ENCODE results near the gene SFSWAP. TPM values are rescaled to one million over a fixed set of nuclear protein-coding genes. Genes with fewer than 3 reads are reported as not detected.
A peak's percentile ranks its signal among the peaks of the same experiment; 100 is the strongest.

SFSWAP gene
- polyA plus RNA-seq, 2 of the 4 experiments (the other 2 are of a cell fraction), result 21.8 to 23.5 TPM

DNA sequence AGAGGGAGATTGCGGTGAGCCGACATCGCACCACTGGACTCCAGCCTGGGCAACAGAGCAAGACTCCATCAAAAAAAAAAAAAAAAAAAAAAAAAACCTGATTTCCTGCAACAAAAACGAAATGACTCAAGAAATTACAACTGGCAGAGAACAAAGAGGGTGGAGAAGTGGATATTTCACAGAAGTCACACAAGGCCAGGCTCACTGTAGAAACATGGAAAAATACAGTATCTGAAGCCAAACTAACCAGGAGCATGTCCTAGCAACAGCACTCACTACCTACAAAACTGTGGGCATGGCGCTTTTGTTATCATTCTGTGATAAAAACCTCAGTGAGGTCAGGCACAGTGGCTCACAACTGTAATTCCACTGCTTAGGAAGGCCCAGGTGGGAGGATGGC lies 105.6 kb downstream of the SFSWAP start (continued):
- TF ChIP-seq TP53 (CRISPR knock-in tag; IDR thresholded peaks at IDR 0.05), result no peak

DNA sequence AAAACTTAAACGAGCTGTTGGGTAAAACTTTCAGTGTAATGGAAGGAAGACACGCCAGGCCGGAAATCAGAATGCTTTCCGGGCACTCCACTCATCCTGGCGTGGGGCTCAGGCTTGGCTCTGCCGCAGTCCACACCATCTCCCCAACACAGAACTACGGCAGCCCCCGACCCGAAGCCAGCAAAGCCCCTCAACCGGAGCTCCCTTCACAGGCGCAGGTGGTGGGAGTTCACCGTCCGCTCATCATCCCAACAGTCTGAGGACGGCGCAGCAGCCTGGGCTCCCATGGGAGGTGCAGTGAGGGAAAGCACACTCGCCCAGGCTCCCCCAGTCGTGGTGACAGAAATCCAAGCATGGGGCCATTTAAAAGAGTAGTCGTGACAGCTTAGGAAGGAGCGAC lies 106.4 kb downstream of the SFSWAP start:
- no peak for ATAC-seq
- 79% methylated on average over 18 of the region's 19 CpGs for WGBS (ENCODE audit: missing lambda C conversion rate)
- POLR2A ChIA-PET, result no interaction called here
- Histone ChIP-seq H3K9me3 (no peaks in the 10 kb centered on the region), H3K4me2 (no peak overlapping the region), H3K4me1 (no peaks in the 10 kb centered on the region), H3K4me3 (no peak overlapping the region), H3K27ac (no peak overlapping the region)
- TF ChIP-seq RNF2 (IDR thresholded peaks at IDR 0.05; ENCODE audit: borderline replicate concordance, low read depth) (no peak), NFE2L2 (conservative IDR thresholded peaks at IDR 0.05; ENCODE audit: low read length) (no peak), MAFK (IDR thresholded peaks at IDR 0.05; ENCODE audit: partially characterized antibody) (no peak), ZSCAN20 (CRISPR knock-in tag; IDR thresholded peaks at IDR 0.05) (no peak), KDM1A (IDR thresholded peaks at IDR 0.05; ENCODE audit: low read depth) (no peak), JUNB (IDR thresholded peaks at IDR 0.05) (no peak), JUN (IDR thresholded peaks at IDR 0.05) (no peak), BHLHE40 (IDR thresholded peaks at IDR 0.05; ENCODE audit: low read depth, low read length) (no peak)
- no peak for DNase-seq (ENCODE audit: low read depth in 1 of 2, low spot score in 1 of 2)
- CTCF ChIA-PET, result interaction anchor here (0.8 to 1.1 kb wide), 2 partner anchors 11 to 13 kb away, joined by 3 to 8 read pairs; no protein-coding TSS in a partner anchor
- no peak for FAIRE-seq

DNA sequence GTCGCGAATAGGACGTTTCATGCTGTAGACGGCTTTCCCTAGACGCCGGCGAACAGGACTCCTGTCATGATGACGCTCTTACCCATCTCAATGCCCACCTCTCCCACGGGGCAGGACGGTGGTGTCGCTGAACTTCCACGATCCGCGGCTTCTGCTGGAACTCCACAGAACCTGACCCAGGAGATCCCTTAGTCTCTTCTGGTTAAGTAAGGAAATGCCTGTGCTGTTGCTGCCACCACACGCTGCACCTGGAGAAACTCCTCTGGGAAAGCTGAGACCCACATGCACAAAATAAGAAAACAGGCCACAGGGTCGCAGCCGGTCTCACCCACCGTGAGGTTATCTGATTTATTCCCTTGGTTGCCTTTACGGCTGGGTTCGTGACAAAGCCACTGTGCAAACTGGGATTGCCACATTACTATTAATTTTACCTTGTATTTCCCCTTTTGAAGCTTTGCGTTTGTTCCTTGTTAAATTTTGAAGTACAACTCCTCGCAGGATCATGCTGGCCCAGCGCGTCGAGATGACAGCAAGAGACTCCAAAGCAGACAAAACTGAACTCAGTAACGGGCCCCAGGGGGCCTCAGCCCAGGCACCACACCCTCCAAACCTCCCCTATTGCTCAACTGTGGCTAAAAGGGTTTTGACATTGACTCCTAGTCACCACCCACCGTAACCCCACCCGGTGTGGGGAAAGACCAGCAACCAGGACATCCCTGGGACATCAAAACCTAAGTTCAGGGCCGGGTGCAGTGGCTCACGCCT lies 108.1 kb downstream of the SFSWAP start:
- ChIA-PET CTCF (no interaction called here), POLR2A (no interaction called here)
- Histone ChIP-seq H3K4me1 (no peaks in the 10 kb centered on the region), H3K4me2 (no peak overlapping the region), H3K27ac (no peak overlapping the region), H3K4me3 (no peak overlapping the region), H3K9me3 (no peaks in the 10 kb centered on the region)
- TF ChIP-seq RAD21 (conservative IDR thresholded peaks at IDR 0.05 in 1 of 2, IDR thresholded peaks at IDR 0.05 in 1 of 2), result no peak
- TF ChIP-seq, protein P1, sequence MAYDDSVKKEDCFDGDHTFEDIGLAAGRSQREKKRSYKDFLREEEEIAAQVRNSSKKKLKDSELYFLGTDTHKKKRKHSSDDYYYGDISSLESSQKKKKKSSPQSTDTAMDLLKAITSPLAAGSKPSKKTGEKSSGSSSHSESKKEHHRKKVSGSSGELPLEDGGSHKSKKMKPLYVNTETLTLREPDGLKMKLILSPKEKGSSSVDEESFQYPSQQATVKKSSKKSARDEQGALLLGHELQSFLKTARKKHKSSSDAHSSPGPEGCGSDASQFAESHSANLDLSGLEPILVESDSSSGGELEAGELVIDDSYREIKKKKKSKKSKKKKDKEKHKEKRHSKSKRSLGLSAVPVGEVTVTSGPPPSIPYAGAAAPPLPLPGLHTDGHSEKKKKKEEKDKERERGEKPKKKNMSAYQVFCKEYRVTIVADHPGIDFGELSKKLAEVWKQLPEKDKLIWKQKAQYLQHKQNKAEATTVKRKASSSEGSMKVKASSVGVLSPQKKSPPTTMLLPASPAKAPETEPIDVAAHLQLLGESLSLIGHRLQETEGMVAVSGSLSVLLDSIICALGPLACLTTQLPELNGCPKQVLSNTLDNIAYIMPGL (CRISPR knock-in tag; IDR thresholded peaks at IDR 0.05; ENCODE audit: borderline replicate concordance), result no peak
- no peak for TF ChIP-seq E2F6 (IDR thresholded peaks at IDR 0.05; ENCODE audit: borderline replicate concordance, low read depth)
- TF ChIP-seq, protein P2, sequence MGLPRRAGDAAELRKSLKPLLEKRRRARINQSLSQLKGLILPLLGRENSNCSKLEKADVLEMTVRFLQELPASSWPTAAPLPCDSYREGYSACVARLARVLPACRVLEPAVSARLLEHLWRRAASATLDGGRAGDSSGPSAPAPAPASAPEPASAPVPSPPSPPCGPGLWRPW (IDR thresholded peaks at IDR 0.05), result no peak
- TF ChIP-seq TFCP2L1 (CRISPR knock-in tag; IDR thresholded peaks at IDR 0.05), result no peak
- WGBS (ENCODE audit: missing lambda C conversion rate), result 76% methylated on average over 30 of the region's 30 CpGs
- no peak for DNase-seq (ENCODE audit: low read depth in 1 of 2, low spot score in 1 of 2)
- FAIRE-seq, result no peak
- peak in 1 of 2 experiments; percentile 30; a peak in 3 of 6 replicates for ATAC-seq

GRCh38 chr12:131824450-131824849 lies 113.6 kb downstream of the SFSWAP start:
- Histone ChIP-seq H3K4me2 (no peak overlapping the region), H3K4me1 (peaks cover 3% of the 10 kb centered on the region), H3K9me3 (no peaks in the 10 kb centered on the region), H3K4me3 (no peak overlapping the region), H3K27ac (no peak overlapping the region)
- CTCF ChIA-PET, result no interaction called here
- DNase-seq (ENCODE audit: low read depth in 1 of 2, low spot score in 1 of 2) (no peak), ATAC-seq (no peak), FAIRE-seq (no peak)
- 69% methylated on average over 6 of the region's 6 CpGs for WGBS (ENCODE audit: missing lambda C conversion rate)
- POLR2A ChIA-PET, result no interaction called here
- no peak for TF ChIP-seq NFE2L2 (conservative IDR thresholded peaks at IDR 0.05; ENCODE audit: low read length)
- no peak for TF ChIP-seq MAX (IDR thresholded peaks at IDR 0.05)
- TF ChIP-seq HOXB5 (CRISPR knock-in tag; IDR thresholded peaks at IDR 0.05), result no peak
- no peak for TF ChIP-seq PHF8 (IDR thresholded peaks at IDR 0.05; ENCODE audit: borderline replicate concordance, low read depth)
- no peak for TF ChIP-seq FOSL2 (IDR thresholded peaks at IDR 0.05)
- TF ChIP-seq FOSL2 (CRISPR knock-in tag; IDR thresholded peaks at IDR 0.05), result no peak
- TF ChIP-seq JUNB (IDR thresholded peaks at IDR 0.05), result no peak
- TF ChIP-seq ESRRA (IDR thresholded peaks at IDR 0.05; ENCODE audit: borderline replicate concordance, low read length), result no peak
- no peak for TF ChIP-seq BHLHE40 (IDR thresholded peaks at IDR 0.05; ENCODE audit: low read depth, low read length)
- no peak for TF ChIP-seq CBX8 (IDR thresholded peaks at IDR 0.05)
- no peak for TF ChIP-seq RNF2 (IDR thresholded peaks at IDR 0.05; ENCODE audit: borderline replicate concordance, low read depth)
- TF ChIP-seq TFCP2L1 (CRISPR knock-in tag; IDR thresholded peaks at IDR 0.05), result no peak
- TF ChIP-seq, protein P3, sequence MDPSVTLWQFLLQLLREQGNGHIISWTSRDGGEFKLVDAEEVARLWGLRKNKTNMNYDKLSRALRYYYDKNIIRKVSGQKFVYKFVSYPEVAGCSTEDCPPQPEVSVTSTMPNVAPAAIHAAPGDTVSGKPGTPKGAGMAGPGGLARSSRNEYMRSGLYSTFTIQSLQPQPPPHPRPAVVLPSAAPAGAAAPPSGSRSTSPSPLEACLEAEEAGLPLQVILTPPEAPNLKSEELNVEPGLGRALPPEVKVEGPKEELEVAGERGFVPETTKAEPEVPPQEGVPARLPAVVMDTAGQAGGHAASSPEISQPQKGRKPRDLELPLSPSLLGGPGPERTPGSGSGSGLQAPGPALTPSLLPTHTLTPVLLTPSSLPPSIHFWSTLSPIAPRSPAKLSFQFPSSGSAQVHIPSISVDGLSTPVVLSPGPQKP (IDR thresholded peaks at IDR 0.05; ENCODE audit: low read depth, low read length), result no peak
- TF ChIP-seq, protein P4, sequence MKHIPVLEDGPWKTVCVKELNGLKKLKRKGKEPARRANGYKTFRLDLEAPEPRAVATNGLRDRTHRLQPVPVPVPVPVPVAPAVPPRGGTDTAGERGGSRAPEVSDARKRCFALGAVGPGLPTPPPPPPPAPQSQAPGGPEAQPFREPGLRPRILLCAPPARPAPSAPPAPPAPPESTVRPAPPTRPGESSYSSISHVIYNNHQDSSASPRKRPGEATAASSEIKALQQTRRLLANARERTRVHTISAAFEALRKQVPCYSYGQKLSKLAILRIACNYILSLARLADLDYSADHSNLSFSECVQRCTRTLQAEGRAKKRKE (CRISPR knock-in tag; IDR thresholded peaks at IDR 0.05; ENCODE audit: low read depth), result no peak
- no peak for TF ChIP-seq HEYL (CRISPR knock-in tag; IDR thresholded peaks at IDR 0.05)
- TF ChIP-seq NR3C1 (IDR thresholded peaks at IDR 0.05), result no peak
- TF ChIP-seq SREBF2 (IDR thresholded peaks at IDR 0.05), result no peak
- TF ChIP-seq RFX5 (IDR thresholded peaks at IDR 0.05), result no peak
- no peak for TF ChIP-seq JUN (IDR thresholded peaks at IDR 0.05)
- TF ChIP-seq EHMT2 (IDR thresholded peaks at IDR 0.05; ENCODE audit: low read depth), result no peak

Measured in A549 (cell line).